Measurements from ENCODE around the gene MAPK6.
"Not testable (repeated sequence)": the region's sequence is repeated elsewhere in the genome, so short reads cannot be mapped to it uniquely, and the experiment has no call there.

MAPK6 gene

GRCh38 chr15:52093539-52094510 lies 74.8 kb downstream of the MAPK6 start:
- no peak overlapping the region for H3K4me3 ChIP-seq (ENCODE audit: low read length)
- no peak for TF ChIP-seq CTCF (IDR thresholded peaks at IDR 0.05; ENCODE audit: insufficient read depth, low read depth, low read length, missing control alignments)
- peak; percentile 98 for DNase-seq (ENCODE audit: low read depth)

- TF ChIP-seq CTCF (IDR thresholded peaks at IDR 0.05; ENCODE audit: insufficient read depth, low read depth, low read length, missing control alignments): no peak
- no peak for DNase-seq (ENCODE audit: low read depth)
- no peak overlapping the region for H3K4me3 ChIP-seq (ENCODE audit: low read length)
Observed at GRCh38 chr15:52094811-52095584, 76.0 kb downstream of the MAPK6 start.

- DNase-seq (ENCODE audit: low read depth): peak; percentile 96
- TF ChIP-seq CTCF (IDR thresholded peaks at IDR 0.05; ENCODE audit: insufficient read depth, low read depth, low read length, missing control alignments): no peak
Observed at GRCh38 chr15:52095597-52096262, 76.7 kb downstream of the MAPK6 start.

GRCh38 chr15:52096536-52096935 lies 77.5 kb downstream of the MAPK6 start:
- H3K4me3 ChIP-seq (ENCODE audit: low read length): not testable (repeated sequence)

More at GRCh38 chr15:52095597-52096262, 76.7 kb downstream of the MAPK6 start:
- H3K4me3 ChIP-seq (ENCODE audit: low read length): no peak overlapping the region

GRCh38 chr15:52097180-52097579 lies 78.2 kb downstream of the MAPK6 start:
- H3K4me3 ChIP-seq (ENCODE audit: low read length): no peak overlapping the region
- no peak for TF ChIP-seq CTCF (IDR thresholded peaks at IDR 0.05; ENCODE audit: insufficient read depth, low read depth, low read length, missing control alignments)
- DNase-seq (ENCODE audit: low read depth): no peak

More at GRCh38 chr15:52096536-52096935, 77.5 kb downstream of the MAPK6 start:
- DNase-seq (ENCODE audit: low read depth): not testable (repeated sequence)

- no peak for TF ChIP-seq CTCF (IDR thresholded peaks at IDR 0.05; ENCODE audit: insufficient read depth, low read depth, low read length, missing control alignments)
- no peak for DNase-seq (ENCODE audit: low read depth)
- no peak overlapping the region for H3K4me3 ChIP-seq (ENCODE audit: low read length)
Observed at GRCh38 chr15:52098323-52098722, 79.3 kb downstream of the MAPK6 start.
